Ovary (tissue), 9 donors: ENCODE results near the gene TMEM258. TPM values are rescaled to one million over a fixed set of nuclear protein-coding genes. Genes with fewer than 3 reads are reported as not detected.
A peak's percentile ranks its signal among the peaks of the same experiment; 100 is the strongest.

Experiments
- DNase-seq, 5 donors: peaks; one replicate each; pipeline ENCODE4 v3.0.0-alpha.2; 2019 to 2020
- H3K27ac ChIP-seq, 2 donors: fragments of 200-600 bp; one replicate each; pipeline versions ENCODE4 v1.5.1 to v1.8.0; 2019 to 2022
- H3K27me3 ChIP-seq: fragments of 200-600 bp; one replicate; pipeline ENCODE4 v1.8.0; 2022
- H3K36me3 ChIP-seq: fragments of 200-600 bp; sonication (generic); one replicate; pipeline ENCODE4 v1.5.1; 2019
- H3K4me1 ChIP-seq: one replicate; pipeline ENCODE4 v1.8.1; 2013; ENCODE audit warnings: mild to moderate bottlenecking, moderate library complexity; ENCODE audit not compliant: insufficient read depth
- H3K4me3 ChIP-seq: fragments of 200-600 bp; sonication (generic); one replicate; pipeline ENCODE4 v1.5.1; 2017
- H3K9me3 ChIP-seq, 2 donors: fragments of 200-600 bp in 1 of 2; sonication (generic) in 1 of 2; one replicate each; pipeline versions ENCODE4 v1.5.1 to v1.8.1; 2013 to 2019; ENCODE audit warnings: mild to moderate bottlenecking in 1 of 2, moderate library complexity in 1 of 2
- EP300 ChIP-seq: sonication (generic); formaldehyde crosslinking; IDR thresholded peaks from one replicate; pipeline ENCODE4 v1.6.1; 2017; ENCODE audit warnings: antibody characterized with exemption
- POLR2A ChIP-seq: fragments of 450-650 bp; IDR thresholded peaks from one replicate; pipeline ENCODE4 v1.6.1; 2017; ENCODE audit warnings: antibody characterized with exemption, mild to moderate bottlenecking, moderate library complexity
- WGBS, 3 donors: extraction: QIAGEN DNeasy Blood & Tissue Kit in 1 of 3; methylation state at CpG; one replicate each; pipeline versions ENCODE4 v1.1.5 to v1.1.7; 2013 to 2017; 5-methylcytosine and 5-hydroxymethylcytosine counted together
- intact Hi-C, 4 donors: fragments of 100-400 bp; cut with DNase I; formaldehyde crosslinking; loops; one replicate each; pipeline versions ENCODE4 v1.11.0 to v1.15.1; 2022 to 2023
- polyA plus RNA-seq, 2 donors: library from polyadenylated mRNA; stranded (reverse); fragments of 200-250 nt in 1 of 2; fragments of 350-450 nt in 1 of 2; fragmentation: Illumina TruSeq in 1 of 2; extraction: RNeasy Lipid Tissue Mini Kit (QIAGEN cat#74804) in 1 of 2; gene quantifications; one replicate each; pipeline ENCODE4 v1.2.3, GENCODE V29; 2013 to 2014
- total RNA-seq, 7 donors: library from RNA; depleted of rRNA in 2 of 7; stranded (reverse); fragments of >200 nt in 2 of 7; fragmentation: NEBNext Ultra II Directional in 3 of 7; extraction: Animal tissue kit (Norgen Biotek cat#: 25700) in 3 of 7; gene quantifications; one replicate each; pipeline versions ENCODE4 v1.1.0 to v1.2.4, GENCODE V29; 2016 to 2023
- TF ChIP-seq, protein P1 (sequence below), 3 donors: fragments of 450-650 bp in 2 of 3; fragments of 200-600 bp in 1 of 3; IDR thresholded peaks; one replicate each; pipeline versions ENCODE4 v1.5.1 to v1.8.0; 2016 to 2022; ENCODE audit warnings: antibody characterized with exemption in 3 of 3, mild to moderate bottlenecking in 1 of 3
- donor health status: DM: no; HTN: no; CAD: no; lungs with moderate emphysema.
- donor health status: DM: no; HTN: no; CAD: no.
- donor health status: Bipolar disorder and iron deficiency.
- donor health status: DM: yes; HTN: yes; CAD: no.
- donor health status: DM: no; HTN: no; CAD: no.
- donor health status: DM: yes; HTN: yes; CAD: no.

The TMEM258 gene
- total and polyA plus RNA-seq, 9 donors, result 32.2 to 192 (median 119) TPM

DNA sequence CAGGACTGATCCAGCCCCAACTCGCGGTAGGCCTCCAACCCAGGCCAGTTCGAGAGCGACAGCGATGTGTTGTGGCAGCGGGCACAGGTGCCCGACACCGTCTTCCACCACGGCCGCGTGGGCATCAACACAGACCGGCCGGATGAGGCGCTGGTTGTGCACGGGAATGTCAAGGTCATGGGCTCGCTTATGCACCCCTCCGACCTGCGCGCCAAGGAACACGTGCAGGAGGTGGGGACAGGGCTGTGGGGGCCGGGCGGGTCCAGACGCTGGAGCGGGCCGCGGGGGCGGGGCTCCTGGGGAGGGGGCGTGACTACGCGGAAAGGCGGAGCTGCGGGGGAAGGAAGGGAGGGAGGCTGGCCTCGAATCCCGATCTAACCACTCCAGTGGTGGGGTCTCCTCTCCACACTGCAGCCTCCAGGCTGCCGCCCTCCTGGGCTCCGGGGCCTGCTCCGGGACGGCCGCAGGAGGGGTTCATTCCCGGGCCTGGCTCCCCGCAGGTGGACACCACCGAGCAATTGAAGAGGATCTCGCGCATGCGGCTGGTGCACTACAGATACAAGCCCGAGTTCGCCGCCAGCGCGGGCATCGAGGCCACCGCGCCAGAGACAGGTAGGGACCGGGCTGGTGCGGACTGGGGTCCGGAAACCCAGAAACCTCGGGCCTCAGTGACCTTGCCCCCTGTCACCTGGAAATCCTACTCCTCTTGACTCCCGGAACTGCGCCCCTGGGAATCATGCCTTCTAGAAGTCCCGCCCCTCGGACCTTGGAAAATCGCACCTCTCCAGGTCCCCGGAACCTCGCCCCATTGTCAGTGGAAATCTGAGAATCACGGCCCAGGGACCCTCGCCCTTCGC is 14.9 kb downstream of the TMEM258 start:
- TF ChIP-seq EP300 (no peak), POLR2A (no peak)
- TF ChIP-seq, protein P1, sequence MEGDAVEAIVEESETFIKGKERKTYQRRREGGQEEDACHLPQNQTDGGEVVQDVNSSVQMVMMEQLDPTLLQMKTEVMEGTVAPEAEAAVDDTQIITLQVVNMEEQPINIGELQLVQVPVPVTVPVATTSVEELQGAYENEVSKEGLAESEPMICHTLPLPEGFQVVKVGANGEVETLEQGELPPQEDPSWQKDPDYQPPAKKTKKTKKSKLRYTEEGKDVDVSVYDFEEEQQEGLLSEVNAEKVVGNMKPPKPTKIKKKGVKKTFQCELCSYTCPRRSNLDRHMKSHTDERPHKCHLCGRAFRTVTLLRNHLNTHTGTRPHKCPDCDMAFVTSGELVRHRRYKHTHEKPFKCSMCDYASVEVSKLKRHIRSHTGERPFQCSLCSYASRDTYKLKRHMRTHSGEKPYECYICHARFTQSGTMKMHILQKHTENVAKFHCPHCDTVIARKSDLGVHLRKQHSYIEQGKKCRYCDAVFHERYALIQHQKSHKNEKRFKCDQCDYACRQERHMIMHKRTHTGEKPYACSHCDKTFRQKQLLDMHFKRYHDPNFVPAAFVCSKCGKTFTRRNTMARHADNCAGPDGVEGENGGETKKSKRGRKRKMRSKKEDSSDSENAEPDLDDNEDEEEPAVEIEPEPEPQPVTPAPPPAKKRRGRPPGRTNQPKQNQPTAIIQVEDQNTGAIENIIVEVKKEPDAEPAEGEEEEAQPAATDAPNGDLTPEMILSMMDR (IDR thresholded peaks at IDR 0.05), result no peak
- no peaks in the 10 kb centered on the region for H3K9me3 ChIP-seq
- intact Hi-C loops, result loop anchor here in 1 of 4 donors (2.0 kb wide), 1 partner anchor 29 kb away; no protein-coding TSS in a partner anchor
- H3K36me3 ChIP-seq, result no peaks in the 10 kb centered on the region
- peaks cover 7% of the 10 kb centered on the region for H3K4me1 ChIP-seq
- H3K4me3 ChIP-seq, result no peak overlapping the region
- H3K27ac ChIP-seq, result peak overlapping the region; percentile 9 to 64
- 29 to 39% (median 34%) methylated on average over 57 to 67 of the region's 67 CpGs for WGBS, 3 donors
- DNase-seq, result peak; percentile 87 to 95 (median 92)
- no peaks in the 10 kb centered on the region for H3K27me3 ChIP-seq

- H3K4me3 ChIP-seq, result no peak overlapping the region
- peaks cover 7% of the 10 kb centered on the region for H3K4me1 ChIP-seq
- H3K27me3 ChIP-seq, result no peaks in the 10 kb centered on the region
- DNase-seq, result peak; percentile 71 to 85 (median 76)
- no peaks in the 10 kb centered on the region for H3K36me3 ChIP-seq
- peak overlapping the region; percentile 9 to 64 for H3K27ac ChIP-seq
- no peaks in the 10 kb centered on the region for H3K9me3 ChIP-seq
- intact Hi-C loops, result loop anchor here in 1 of 4 donors (2.0 kb wide), 1 partner anchor 28 kb away; no protein-coding TSS in a partner anchor
- WGBS, 3 donors, result 65 to 70% (median 66%) methylated on average over 8 to 9 of the region's 9 CpGs
- TF ChIP-seq, protein P1 (IDR thresholded peaks at IDR 0.05), result peak; percentile 57 to 65 (median 62)
- no peak for TF ChIP-seq EP300
Measured at GRCh38 chr11:61776561-61777075, 15.8 kb downstream of the TMEM258 start.

DNA sequence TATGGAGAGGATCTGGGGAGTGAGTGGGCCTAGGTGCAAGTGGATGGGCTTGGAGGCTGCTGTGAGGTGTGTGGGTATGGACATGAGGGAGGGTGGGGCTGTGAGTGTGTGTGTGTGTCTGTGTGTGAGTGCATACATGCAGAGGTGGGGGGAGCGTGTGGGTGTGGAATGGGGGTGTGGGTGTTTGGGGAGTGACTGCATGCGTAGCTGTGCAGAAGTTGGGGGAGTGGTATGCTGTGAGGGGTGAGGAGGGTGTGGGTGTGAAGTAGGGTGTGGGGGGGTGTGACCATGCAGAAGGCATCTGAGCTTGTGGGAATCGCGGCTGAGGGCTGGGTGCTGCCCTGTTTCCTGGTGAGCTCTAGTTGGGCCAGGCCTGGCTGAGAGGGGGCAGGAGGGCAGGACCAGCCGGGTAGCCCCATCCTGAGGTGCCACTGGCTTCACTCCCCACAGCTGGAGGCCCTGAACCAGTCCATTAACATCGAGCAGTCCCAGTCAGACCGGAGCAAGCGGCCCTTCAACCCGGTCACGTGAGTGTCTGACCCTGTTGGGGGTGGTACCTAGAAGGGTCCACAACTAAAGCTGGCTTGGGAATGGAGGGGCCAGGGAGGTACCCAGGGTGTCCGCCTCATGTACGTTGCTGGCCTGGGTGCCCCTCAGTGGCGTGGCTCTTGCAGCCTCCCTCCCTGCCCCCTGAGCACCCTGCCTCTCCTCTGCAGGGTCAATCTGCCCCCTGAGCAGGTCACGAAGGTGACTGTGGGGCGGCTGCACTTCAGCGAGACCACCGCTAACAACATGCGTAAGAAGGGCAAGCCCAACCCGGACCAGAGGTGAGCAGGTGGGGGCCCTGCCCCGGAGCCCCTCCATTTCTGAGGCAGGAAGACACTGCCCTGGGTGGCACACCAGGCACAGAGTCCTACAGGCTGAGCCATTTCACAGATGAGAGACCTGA is 16.5 kb downstream of the TMEM258 start:
- H3K4me3 ChIP-seq, result no peak overlapping the region
- peaks cover 7% of the 10 kb centered on the region for H3K4me1 ChIP-seq
- TF ChIP-seq EP300 (no peak), POLR2A (no peak)
- H3K27ac ChIP-seq, result no peak overlapping the region
- peak in 1 of 5 donors; percentile 52 for DNase-seq
- no peaks in the 10 kb centered on the region for H3K9me3 ChIP-seq
- H3K27me3 ChIP-seq, result no peaks in the 10 kb centered on the region
- no peaks in the 10 kb centered on the region for H3K36me3 ChIP-seq
- WGBS, 3 donors, result 79 to 81% (median 80%) methylated on average over 16 to 20 of the region's 20 CpGs
- intact Hi-C loops, result loop anchor here in 1 of 4 donors (2.0 kb wide), 1 partner anchor 27 kb away; no protein-coding TSS in a partner anchor

DNA sequence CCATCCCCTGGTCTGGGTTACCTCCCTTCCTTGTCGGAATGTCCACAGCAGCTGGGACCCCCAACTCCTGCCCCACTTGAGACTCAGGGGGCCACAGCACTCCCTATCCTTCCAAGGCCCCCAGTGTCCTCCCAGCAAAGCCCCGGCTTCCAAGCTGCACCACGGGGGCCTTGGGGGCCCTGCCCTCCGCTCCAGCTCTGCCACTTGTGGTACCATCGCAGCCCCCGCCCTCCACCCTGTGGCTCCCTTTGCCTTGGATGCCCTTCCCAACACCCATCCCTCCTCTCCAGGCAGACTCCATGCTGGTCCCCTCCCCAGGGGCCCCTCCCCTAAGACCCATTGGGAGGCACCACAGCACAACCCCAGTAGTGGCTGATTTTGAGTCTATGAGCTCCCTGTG is 17.3 kb downstream of the TMEM258 start:
- intact Hi-C loops, result no loop called here
- H3K27ac ChIP-seq, result no peak overlapping the region
- 91 to 95% (median 91%) methylated on average over 6 of the region's 6 CpGs for WGBS, 3 donors

More for the DNA sequence above, 17.3 kb downstream of the TMEM258 start:
- Histone ChIP-seq H3K36me3 (no peaks in the 10 kb centered on the region), H3K9me3 (no peaks in the 10 kb centered on the region), H3K4me1 (peaks cover 7% of the 10 kb centered on the region), H3K27me3 (no peaks in the 10 kb centered on the region), H3K4me3 (no peak overlapping the region)
- TF ChIP-seq POLR2A (no peak), EP300 (no peak)
- TF ChIP-seq, protein P1 (IDR thresholded peaks at IDR 0.05), result no peak
- DNase-seq, result no peak
